ENCODE data around the gene MFAP3.
"Not testable (repeated sequence)": the region's sequence is repeated elsewhere in the genome, so short reads cannot be mapped to it uniquely, and the experiment has no call there.

The MFAP3 gene

DNA sequence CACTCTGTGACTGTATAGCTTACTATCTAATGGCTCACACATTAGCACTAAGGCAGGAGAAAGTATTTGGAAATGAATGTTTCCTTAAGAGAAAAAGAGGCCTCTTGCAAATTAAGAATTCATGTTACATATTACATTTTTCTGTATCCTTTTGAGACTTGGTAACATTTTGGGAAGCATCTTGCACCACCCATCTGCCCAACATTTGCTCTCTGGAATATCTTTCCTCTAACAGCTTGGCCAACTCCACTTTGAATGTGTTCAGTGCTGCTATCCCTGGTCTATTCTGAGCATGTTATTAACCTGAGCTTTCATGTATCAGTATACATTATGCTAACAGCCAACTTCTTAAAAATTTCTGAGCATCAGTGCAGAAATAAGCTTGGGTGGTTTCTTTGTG, 27.2 kb downstream of the MFAP3 start:
- no peak overlapping the region for H3K27ac Mint-ChIP-seq

DNA sequence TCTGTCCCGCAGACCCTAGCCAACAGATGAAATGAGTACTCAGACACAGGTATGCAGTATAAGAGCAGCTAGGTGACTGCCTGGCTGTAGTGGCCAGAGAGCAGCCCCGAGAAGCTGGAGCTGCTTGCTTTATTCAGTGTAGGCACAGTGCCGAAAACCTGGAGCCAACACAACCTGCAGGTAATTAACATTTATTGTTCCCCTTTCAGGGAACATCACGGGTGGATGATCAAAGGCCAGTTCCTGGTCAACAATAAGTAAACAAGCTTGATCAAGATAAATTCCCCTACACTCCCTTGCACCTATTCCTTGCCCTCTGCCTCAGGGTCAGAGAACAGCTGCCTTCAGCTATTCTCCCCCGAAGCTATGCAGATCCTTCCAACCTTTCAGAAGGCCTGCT, 31.1 kb downstream of the MFAP3 start:
- H3K4me3 Mint-ChIP-seq; H3K36me3 Mint-ChIP-seq (ENCODE audit: low read depth); H3K27ac Mint-ChIP-seq; H3K9me3 Mint-ChIP-seq: not testable (repeated sequence)
- H3K4me1 Mint-ChIP-seq (ENCODE audit: low read depth), result peaks cover 32% of the 10 kb centered on the region
- H3K27me3 Mint-ChIP-seq (ENCODE audit: low read depth), result peaks cover 12% of the 10 kb centered on the region

More for the DNA sequence above, 27.2 kb downstream of the MFAP3 start:
- Mint-ChIP-seq H3K9me3 (no peaks in the 10 kb centered on the region), H3K27me3 (ENCODE audit: low read depth) (peaks cover 9% of the 10 kb centered on the region), H3K4me3 (no peak overlapping the region), H3K4me1 (ENCODE audit: low read depth) (no peaks in the 10 kb centered on the region), H3K36me3 (ENCODE audit: low read depth) (peaks cover 2% of the 10 kb centered on the region)

DNA sequence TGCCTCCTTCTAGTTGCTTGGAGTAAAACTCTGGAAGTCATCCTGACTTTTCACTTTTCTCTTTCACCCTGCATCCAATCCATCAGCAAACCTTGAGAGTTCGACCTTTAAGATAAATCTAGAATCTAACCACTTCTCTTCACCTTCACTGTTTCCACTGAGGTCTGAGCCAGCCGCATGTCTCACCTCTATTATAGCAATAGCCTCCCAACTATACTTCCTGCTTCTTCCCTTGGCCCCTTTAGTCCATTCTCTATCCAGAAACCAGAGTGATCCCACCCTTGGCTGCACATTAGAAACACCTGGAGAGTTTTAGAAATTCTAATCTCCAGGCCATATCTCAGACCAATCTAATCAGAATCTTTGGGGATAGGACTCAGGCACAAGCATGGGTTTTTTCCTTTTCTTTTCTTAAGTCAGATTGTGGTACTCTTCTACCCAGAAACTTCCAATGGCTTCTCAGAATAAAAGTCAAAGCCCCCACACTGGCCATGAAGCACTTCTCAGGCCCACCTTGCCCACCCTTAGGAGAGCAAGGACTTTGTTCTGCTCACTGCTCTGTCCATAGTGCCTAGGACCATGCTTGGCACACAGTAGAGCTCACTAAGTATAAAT, 33.1 kb downstream of the MFAP3 start:
- Mint-ChIP-seq H3K27ac (peak overlapping the region; percentile 74), H3K36me3 (ENCODE audit: low read depth) (peaks cover 4% of the 10 kb centered on the region), H3K4me3 (peak overlapping the region; percentile 30), H3K27me3 (ENCODE audit: low read depth) (peaks cover 11% of the 10 kb centered on the region), H3K9me3 (no peaks in the 10 kb centered on the region), H3K4me1 (ENCODE audit: low read depth) (peaks cover 45% of the 10 kb centered on the region)

DNA sequence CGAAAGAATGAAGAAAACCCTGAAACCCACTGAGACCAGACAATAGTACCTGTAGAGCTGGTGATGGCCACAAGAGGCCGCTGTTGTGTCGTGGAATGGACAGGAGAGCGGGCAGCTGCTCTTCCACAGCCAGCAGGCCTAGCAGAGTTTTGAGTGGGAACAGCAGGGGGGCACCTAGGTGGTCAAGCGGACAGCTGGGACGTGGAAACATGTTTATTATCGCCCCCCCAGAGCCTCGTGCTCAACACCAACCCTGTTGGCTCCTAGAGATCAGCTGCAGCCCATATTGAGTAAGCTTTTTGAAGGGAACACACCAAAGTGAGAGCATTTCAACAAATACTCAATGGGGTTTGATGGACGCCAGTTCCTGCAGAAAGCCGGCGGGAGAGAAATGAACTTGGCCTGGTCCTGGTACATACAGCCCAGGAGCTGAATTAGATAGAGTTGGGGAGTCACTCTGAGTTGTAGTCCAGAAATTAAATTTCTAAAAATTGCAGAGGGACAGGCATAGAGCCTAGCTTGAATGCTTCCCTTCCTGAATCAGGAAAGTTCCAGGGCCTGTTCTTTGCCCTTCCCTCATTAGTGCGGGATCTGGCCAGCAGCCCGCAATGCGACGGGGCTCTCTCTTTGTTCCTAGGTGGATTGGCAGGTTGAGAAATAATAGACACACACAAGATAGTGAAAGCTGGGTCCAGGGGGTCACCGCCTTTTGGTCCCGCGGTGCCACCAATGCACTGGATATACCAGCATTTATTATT, 33.8 kb downstream of the MFAP3 start:
- Mint-ChIP-seq H3K4me1 (ENCODE audit: low read depth) (peaks cover 50% of the 10 kb centered on the region), H3K4me3 (peak overlapping the region; percentile 30), H3K36me3 (ENCODE audit: low read depth) (peaks cover 4% of the 10 kb centered on the region), H3K27me3 (ENCODE audit: low read depth) (peaks cover 11% of the 10 kb centered on the region), H3K9me3 (no peaks in the 10 kb centered on the region), H3K27ac (peak overlapping the region; percentile 74)

DNA sequence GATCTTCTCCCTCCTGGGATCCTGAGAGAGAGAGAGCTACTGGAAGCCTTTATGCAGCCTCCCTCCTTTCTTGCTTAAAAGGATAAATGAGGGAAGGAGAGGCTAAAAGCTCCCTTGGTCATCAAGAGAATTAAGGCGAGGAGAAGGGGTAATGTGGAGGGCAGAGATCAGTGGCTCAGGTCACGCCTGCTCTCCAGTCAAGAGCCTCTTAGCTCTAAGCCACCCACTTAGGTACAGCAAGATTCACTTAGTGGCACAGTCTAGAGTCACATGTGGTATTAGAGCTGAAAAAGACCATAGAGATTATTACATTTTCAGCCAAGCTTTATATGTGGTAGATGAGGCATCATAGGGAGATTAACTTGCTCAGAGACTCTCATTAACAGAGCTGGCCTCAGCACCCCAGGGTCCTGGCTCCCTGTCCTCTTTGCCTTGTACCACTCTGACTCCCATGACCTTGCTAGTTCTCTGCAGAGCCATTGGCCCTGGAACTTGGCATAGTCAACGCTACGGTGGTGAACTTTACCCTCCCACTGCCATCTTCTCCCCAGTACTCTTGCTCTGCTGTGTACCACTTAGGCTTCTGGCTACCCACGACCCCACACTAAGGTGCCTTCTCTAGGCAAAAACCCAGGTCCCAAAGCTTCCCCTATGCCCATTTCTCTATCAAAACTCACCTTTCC, 37.6 kb downstream of the MFAP3 start:
- no peaks in the 10 kb centered on the region for H3K9me3 Mint-ChIP-seq
- no peak overlapping the region for H3K4me3 Mint-ChIP-seq
- peak overlapping the region; percentile 75 for H3K27ac Mint-ChIP-seq
- peaks cover 4% of the 10 kb centered on the region for H3K36me3 Mint-ChIP-seq (ENCODE audit: low read depth)
- peaks cover 2% of the 10 kb centered on the region for H3K27me3 Mint-ChIP-seq (ENCODE audit: low read depth)
- H3K4me1 Mint-ChIP-seq (ENCODE audit: low read depth), result peaks cover 57% of the 10 kb centered on the region

DNA sequence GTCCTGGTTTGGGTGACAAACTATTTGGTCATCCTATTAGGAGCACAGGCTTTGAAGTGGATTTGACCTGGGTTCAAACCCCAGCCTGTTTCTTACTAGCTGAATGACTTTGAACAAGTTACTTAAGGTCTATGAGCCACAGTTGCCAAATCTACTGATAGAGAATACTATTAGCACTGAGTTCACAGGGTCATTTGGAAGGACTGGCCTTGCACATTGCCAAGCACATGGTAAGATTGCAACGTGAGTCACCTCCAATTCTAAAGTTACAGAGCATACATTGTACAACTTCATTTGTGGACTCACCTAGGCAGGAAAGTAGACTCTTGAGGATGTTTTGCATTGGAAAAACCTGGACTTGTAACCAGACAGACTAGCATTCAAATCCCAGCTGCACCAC, 38.9 kb downstream of the MFAP3 start:
- Mint-ChIP-seq H3K9me3 (no peaks in the 10 kb centered on the region), H3K27ac (no peak overlapping the region), H3K4me1 (ENCODE audit: low read depth) (peaks cover 47% of the 10 kb centered on the region), H3K4me3 (no peak overlapping the region), H3K36me3 (ENCODE audit: low read depth) (peaks cover 4% of the 10 kb centered on the region), H3K27me3 (ENCODE audit: low read depth) (no peaks in the 10 kb centered on the region)

DNA sequence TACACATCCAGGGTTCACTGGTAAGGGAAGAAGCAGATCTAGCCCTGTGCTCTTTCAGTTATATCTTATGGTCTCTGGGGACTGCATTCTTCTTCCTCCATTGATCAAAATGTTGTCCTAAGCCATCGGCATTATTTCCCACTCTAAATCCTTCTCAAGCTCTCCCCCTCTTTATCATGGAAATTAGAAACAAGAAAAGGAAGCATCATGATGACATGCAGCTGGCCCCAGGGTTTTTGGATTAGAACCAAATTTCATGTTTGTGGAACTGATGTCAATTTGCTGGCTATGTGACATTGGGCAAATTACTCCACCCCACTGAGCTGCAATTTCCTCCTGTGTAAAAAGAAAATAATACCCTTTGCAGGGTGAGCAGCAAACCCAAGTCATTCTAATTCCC, 39.5 kb downstream of the MFAP3 start:
- no peaks in the 10 kb centered on the region for H3K9me3 Mint-ChIP-seq
- no peaks in the 10 kb centered on the region for H3K27me3 Mint-ChIP-seq (ENCODE audit: low read depth)
- H3K27ac Mint-ChIP-seq, result peak overlapping the region; percentile 7

DNA sequence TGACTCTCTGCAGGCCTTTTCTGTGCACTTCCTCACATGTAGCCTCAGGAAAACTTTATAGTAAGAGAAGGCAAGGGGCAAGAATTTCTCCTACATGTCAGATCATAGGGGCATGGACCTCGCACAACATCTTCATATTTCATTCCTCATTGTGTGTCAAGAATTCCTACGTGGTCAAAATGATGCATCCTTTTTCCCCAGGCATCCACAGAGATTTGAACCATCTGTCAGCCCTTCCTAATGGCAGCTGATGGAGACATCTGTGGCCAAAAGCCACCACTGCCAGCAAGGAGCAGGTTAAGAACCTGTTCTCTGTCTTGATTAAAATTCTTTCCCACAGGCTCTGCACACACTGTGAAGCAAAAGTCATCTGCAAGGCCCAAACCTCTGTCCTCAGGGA, 42.5 kb downstream of the MFAP3 start:
- Mint-ChIP-seq H3K27ac (no peak overlapping the region), H3K4me3 (no peak overlapping the region), H3K9me3 (no peaks in the 10 kb centered on the region), H3K27me3 (ENCODE audit: low read depth) (peaks cover 7% of the 10 kb centered on the region), H3K36me3 (ENCODE audit: low read depth) (peaks cover 4% of the 10 kb centered on the region), H3K4me1 (ENCODE audit: low read depth) (peaks cover 31% of the 10 kb centered on the region)

More for the DNA sequence above, 39.5 kb downstream of the MFAP3 start:
- Mint-ChIP-seq H3K4me3 (no peak overlapping the region), H3K4me1 (ENCODE audit: low read depth) (peaks cover 41% of the 10 kb centered on the region), H3K36me3 (ENCODE audit: low read depth) (peaks cover 4% of the 10 kb centered on the region)

DNA sequence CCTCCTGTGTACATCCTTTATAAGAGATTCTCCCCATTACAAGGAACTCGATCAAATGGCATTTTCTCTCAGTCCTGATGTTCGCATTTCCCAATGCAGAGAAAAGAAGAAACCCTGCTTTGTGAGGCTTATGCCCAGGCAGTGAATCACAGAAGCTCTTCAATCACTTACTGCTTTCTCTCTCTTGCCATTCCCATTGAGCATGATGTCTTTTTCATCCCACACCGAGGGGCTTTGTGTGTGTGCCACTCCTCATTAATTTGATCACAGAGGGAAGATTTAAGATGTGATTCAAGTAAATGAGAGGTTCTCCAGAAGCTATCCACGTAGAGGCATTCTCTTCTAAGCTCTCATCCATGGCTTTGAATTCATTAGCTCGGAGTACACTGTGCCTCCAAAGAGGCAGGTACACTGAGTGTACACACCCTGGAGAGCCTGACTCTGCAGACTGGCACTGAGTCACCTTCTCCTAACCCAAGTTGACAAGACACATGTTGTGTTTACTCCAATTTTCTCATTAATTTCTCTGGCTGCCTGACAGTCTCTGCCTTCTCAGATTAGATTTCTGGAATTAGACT, 45.4 kb downstream of the MFAP3 start:
- Mint-ChIP-seq H3K4me1 (ENCODE audit: low read depth) (peaks cover 18% of the 10 kb centered on the region), H3K27ac (no peak overlapping the region), H3K27me3 (ENCODE audit: low read depth) (peaks cover 10% of the 10 kb centered on the region), H3K9me3 (no peaks in the 10 kb centered on the region), H3K36me3 (ENCODE audit: low read depth) (peaks cover 1% of the 10 kb centered on the region), H3K4me3 (no peak overlapping the region)

DNA sequence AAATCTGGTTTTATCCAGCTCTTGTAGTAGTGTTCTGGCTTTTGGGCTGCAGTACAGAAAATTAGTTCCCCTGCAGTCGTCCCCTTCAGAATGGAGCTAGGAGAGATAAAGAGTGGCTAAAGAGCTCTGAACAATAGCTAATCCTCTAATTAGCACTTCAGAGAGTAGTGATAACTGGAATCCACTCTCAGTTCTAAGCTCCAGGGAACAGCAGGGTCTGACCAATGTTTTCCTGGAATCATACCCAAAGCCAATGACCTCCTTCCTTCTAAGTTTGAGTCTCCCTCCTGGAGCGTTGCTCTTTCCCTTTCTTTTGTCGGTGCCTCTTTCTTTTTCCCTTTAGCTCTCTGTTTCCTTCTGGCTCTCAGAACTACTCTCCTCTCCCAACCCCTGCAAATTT, 47.4 kb downstream of the MFAP3 start:
- Mint-ChIP-seq H3K27ac (no peak overlapping the region), H3K4me3 (no peak overlapping the region), H3K9me3 (no peaks in the 10 kb centered on the region), H3K36me3 (ENCODE audit: low read depth) (peaks cover 1% of the 10 kb centered on the region), H3K4me1 (ENCODE audit: low read depth) (peaks cover 14% of the 10 kb centered on the region), H3K27me3 (ENCODE audit: low read depth) (peaks cover 17% of the 10 kb centered on the region)

DNA sequence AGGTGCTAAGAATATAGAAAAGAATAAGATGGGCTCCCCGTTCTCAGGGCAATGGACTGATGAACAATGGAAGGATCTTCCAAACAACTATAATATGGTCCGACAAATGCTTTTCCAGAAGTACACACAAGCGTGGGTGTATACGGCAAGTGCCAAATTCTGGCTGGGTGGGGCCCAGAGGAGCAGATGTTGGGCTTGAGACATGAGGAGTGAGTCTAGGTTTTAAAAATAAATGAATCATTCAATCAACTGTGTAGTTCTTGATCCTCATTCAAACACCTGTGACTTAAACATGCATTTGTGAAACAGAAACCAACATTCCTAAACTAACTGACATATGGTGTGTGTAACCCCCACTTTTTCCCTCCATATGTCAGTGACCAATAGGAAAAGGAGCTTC, 47.9 kb downstream of the MFAP3 start:
- Mint-ChIP-seq H3K27ac (no peak overlapping the region), H3K4me3 (no peak overlapping the region), H3K27me3 (ENCODE audit: low read depth) (peaks cover 19% of the 10 kb centered on the region), H3K36me3 (ENCODE audit: low read depth) (peaks cover 1% of the 10 kb centered on the region), H3K9me3 (no peaks in the 10 kb centered on the region), H3K4me1 (ENCODE audit: low read depth) (peaks cover 13% of the 10 kb centered on the region)

DNA sequence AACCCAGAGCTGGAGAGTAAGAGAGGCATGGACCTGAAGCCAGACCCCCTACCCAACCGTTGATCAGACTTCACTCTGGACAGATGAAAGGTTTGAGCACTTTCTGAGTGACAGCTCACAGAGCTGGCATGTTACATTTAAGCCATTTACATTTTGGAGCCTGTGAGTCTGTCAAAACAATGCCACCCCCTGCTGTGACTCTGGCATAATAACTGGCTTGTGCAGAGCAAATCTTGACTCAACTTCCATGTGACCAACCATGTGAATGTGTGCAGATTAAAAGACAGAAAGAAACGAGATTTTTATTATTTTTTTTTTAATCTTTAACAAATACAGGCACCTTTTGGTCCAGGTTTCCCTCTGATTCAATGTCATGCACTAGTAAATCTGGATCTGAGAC, 48.5 kb downstream of the MFAP3 start:
- Mint-ChIP-seq H3K27ac (no peak overlapping the region), H3K9me3 (no peaks in the 10 kb centered on the region), H3K4me3 (no peak overlapping the region), H3K36me3 (ENCODE audit: low read depth) (peaks cover 1% of the 10 kb centered on the region), H3K4me1 (ENCODE audit: low read depth) (peaks cover 13% of the 10 kb centered on the region), H3K27me3 (ENCODE audit: low read depth) (peaks cover 26% of the 10 kb centered on the region)

DNA sequence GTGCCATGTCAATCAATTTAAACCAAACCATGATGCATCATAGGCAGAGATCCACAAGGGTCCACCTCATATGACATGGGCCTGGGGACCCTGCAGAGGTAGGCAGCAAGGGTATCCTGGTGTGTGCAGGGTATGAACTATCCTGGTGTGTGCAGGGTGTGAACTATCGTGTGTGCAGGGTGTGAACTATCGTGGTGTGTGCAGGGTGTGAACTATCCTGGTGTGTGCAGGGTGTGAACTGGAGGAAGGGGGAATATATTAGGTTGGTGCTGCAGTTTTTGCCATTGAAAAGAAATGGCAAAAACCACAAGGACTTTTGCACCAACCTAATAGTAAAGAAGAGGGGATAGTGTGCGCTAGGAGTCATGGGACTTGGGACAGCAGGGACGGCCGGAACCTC, 50.0 kb downstream of the MFAP3 start:
- Mint-ChIP-seq H3K4me1 (ENCODE audit: low read depth) (peaks cover 10% of the 10 kb centered on the region), H3K27me3 (ENCODE audit: low read depth) (peaks cover 36% of the 10 kb centered on the region), H3K4me3 (no peak overlapping the region), H3K9me3 (no peaks in the 10 kb centered on the region), H3K36me3 (ENCODE audit: low read depth) (peaks cover 1% of the 10 kb centered on the region), H3K27ac (no peak overlapping the region)

DNA sequence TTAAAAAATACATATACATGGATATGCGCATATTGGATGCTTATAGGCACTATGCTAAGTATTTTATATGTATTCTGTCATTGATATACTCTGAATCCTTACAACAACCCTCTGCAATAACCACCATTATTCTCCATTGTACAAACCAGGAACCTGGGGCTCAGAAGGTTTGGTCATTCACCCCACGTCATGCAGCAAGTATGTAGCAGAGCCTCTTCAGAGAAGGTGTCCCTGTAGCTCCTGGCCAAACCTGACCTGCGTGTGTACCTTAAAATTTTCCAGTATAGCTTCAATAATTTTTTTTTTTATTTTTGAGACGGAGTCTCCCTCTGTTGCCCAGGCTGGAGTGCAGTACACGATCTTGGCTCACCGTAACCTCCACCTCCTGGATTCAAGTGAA, 51.9 kb downstream of the MFAP3 start:
- no peaks in the 10 kb centered on the region for H3K9me3 Mint-ChIP-seq
- H3K27ac Mint-ChIP-seq, result no peak overlapping the region
- peaks cover 47% of the 10 kb centered on the region for H3K27me3 Mint-ChIP-seq (ENCODE audit: low read depth)
- H3K36me3 Mint-ChIP-seq (ENCODE audit: low read depth), result no peaks in the 10 kb centered on the region
- H3K4me1 Mint-ChIP-seq (ENCODE audit: low read depth), result peaks cover 8% of the 10 kb centered on the region
- H3K4me3 Mint-ChIP-seq, result no peak overlapping the region

Data from T-helper 1 cell treated with Interleukin-12 subunit alpha and Interleukin-12 subunit beta and Interleukin-4 antibody, amounts not matched to agents 30 μg/mL and 1 μg/mL, for 36 hours (primary cell).